ENCODE measurements around the gene STPG1.
"Not testable (repeated sequence)": the region's sequence is repeated elsewhere in the genome, so short reads cannot be mapped to it uniquely, and the experiment has no call there.

Gene STPG1
- total RNA-seq, result 1.4 to 3.9 (median 3.5) reads per million in 3 donors

- Histone ChIP-seq H3K27me3 (replicated peaks; ENCODE audit: control insufficient read depth, insufficient read depth, low read length, poor library complexity, severe bottlenecking) (no peaks in the 10 kb centered on the region), H3K9me3 (ENCODE audit: control insufficient read depth, low read length) (no peaks in the 10 kb centered on the region), H3K4me3 (ENCODE audit: insufficient read depth, low read depth, low read length, poor library complexity, severe bottlenecking) (peak within 1 kb of the TSS; percentile 82), H3K36me3 (ENCODE audit: control insufficient read depth, insufficient read depth, low read length) (no peaks in the 10 kb centered on the region), H3K27ac (ENCODE audit: insufficient read depth, low read length, poor library complexity, severe bottlenecking) (peak within 1 kb of the TSS; percentile 59), H3K4me1 (ENCODE audit: control insufficient read depth, insufficient read depth, low read length, poor library complexity, severe bottlenecking) (peaks cover 25% of the 10 kb centered on the region)
- DNase-seq, result peak; percentile 48 to 64 (median 59)
Measured at GRCh38 chr1:24413350-24414163, at the start of gene STPG1. Gene STPG1, minus strand, starts transcription at chr1:24413782. Its CDS starts 12,394 bp downstream, at chr1:24401388.

- H3K4me1 ChIP-seq (ENCODE audit: control insufficient read depth, insufficient read depth, low read length, poor library complexity, severe bottlenecking); H3K27ac ChIP-seq (ENCODE audit: insufficient read depth, low read length, poor library complexity, severe bottlenecking); H3K9me3 ChIP-seq (ENCODE audit: control insufficient read depth, low read length); H3K4me3 ChIP-seq (ENCODE audit: insufficient read depth, low read depth, low read length, poor library complexity, severe bottlenecking); DNase-seq; H3K27me3 ChIP-seq (replicated peaks; ENCODE audit: control insufficient read depth, insufficient read depth, low read length, poor library complexity, severe bottlenecking): not testable (repeated sequence)
- H3K36me3 ChIP-seq (ENCODE audit: control insufficient read depth, insufficient read depth, low read length), result peaks cover 50% of the 10 kb centered on the region
Measured at GRCh38 chr1:24462128-24462527, 48.5 kb upstream of the STPG1 start.

GRCh38 chr1:24459551-24460266 lies 46.1 kb upstream of the STPG1 start:
- no peaks in the 10 kb centered on the region for H3K9me3 ChIP-seq (ENCODE audit: control insufficient read depth, low read length)
- no peaks in the 10 kb centered on the region for H3K4me1 ChIP-seq (ENCODE audit: control insufficient read depth, insufficient read depth, low read length, poor library complexity, severe bottlenecking)
- H3K4me3 ChIP-seq (ENCODE audit: insufficient read depth, low read depth, low read length, poor library complexity, severe bottlenecking), result no peak overlapping the region
- H3K27me3 ChIP-seq (replicated peaks; ENCODE audit: control insufficient read depth, insufficient read depth, low read length, poor library complexity, severe bottlenecking), result no peaks in the 10 kb centered on the region
- no peak for DNase-seq
- H3K27ac ChIP-seq (ENCODE audit: insufficient read depth, low read length, poor library complexity, severe bottlenecking), result no peak overlapping the region
- peaks cover 62% of the 10 kb centered on the region for H3K36me3 ChIP-seq (ENCODE audit: control insufficient read depth, insufficient read depth, low read length)

- no peak for DNase-seq
- Histone ChIP-seq H3K4me3 (ENCODE audit: insufficient read depth, low read depth, low read length, poor library complexity, severe bottlenecking) (no peak overlapping the region), H3K27me3 (replicated peaks; ENCODE audit: control insufficient read depth, insufficient read depth, low read length, poor library complexity, severe bottlenecking) (no peaks in the 10 kb centered on the region), H3K36me3 (ENCODE audit: control insufficient read depth, insufficient read depth, low read length) (peaks cover 64% of the 10 kb centered on the region), H3K27ac (ENCODE audit: insufficient read depth, low read length, poor library complexity, severe bottlenecking) (no peak overlapping the region), H3K9me3 (ENCODE audit: control insufficient read depth, low read length) (no peaks in the 10 kb centered on the region), H3K4me1 (ENCODE audit: control insufficient read depth, insufficient read depth, low read length, poor library complexity, severe bottlenecking) (no peaks in the 10 kb centered on the region)
Measured at GRCh38 chr1:24457866-24458265, 44.3 kb upstream of the STPG1 start.

GRCh38 chr1:24455272-24455671 lies 41.7 kb upstream of the STPG1 start:
- Histone ChIP-seq H3K27ac (ENCODE audit: insufficient read depth, low read length, poor library complexity, severe bottlenecking) (no peak overlapping the region), H3K9me3 (ENCODE audit: control insufficient read depth, low read length) (no peaks in the 10 kb centered on the region)

GRCh38 chr1:24454673-24455072 lies 41.1 kb upstream of the STPG1 start:
- H3K27me3 ChIP-seq (replicated peaks; ENCODE audit: control insufficient read depth, insufficient read depth, low read length, poor library complexity, severe bottlenecking), result no peaks in the 10 kb centered on the region
- H3K4me1 ChIP-seq (ENCODE audit: control insufficient read depth, insufficient read depth, low read length, poor library complexity, severe bottlenecking), result no peaks in the 10 kb centered on the region
- no peak for DNase-seq
- H3K36me3 ChIP-seq (ENCODE audit: control insufficient read depth, insufficient read depth, low read length), result peaks cover 69% of the 10 kb centered on the region
- no peak overlapping the region for H3K27ac ChIP-seq (ENCODE audit: insufficient read depth, low read length, poor library complexity, severe bottlenecking)
- no peaks in the 10 kb centered on the region for H3K9me3 ChIP-seq (ENCODE audit: control insufficient read depth, low read length)
- H3K4me3 ChIP-seq (ENCODE audit: insufficient read depth, low read depth, low read length, poor library complexity, severe bottlenecking), result no peak overlapping the region

More at GRCh38 chr1:24455272-24455671, 41.7 kb upstream of the STPG1 start:
- H3K4me1 ChIP-seq (ENCODE audit: control insufficient read depth, insufficient read depth, low read length, poor library complexity, severe bottlenecking), result no peaks in the 10 kb centered on the region
- peaks cover 70% of the 10 kb centered on the region for H3K36me3 ChIP-seq (ENCODE audit: control insufficient read depth, insufficient read depth, low read length)
- H3K4me3 ChIP-seq (ENCODE audit: insufficient read depth, low read depth, low read length, poor library complexity, severe bottlenecking), result no peak overlapping the region
- H3K27me3 ChIP-seq (replicated peaks; ENCODE audit: control insufficient read depth, insufficient read depth, low read length, poor library complexity, severe bottlenecking), result no peaks in the 10 kb centered on the region
- no peak for DNase-seq

GRCh38 chr1:24452922-24453485 lies 39.4 kb upstream of the STPG1 start:
- no peak overlapping the region for H3K4me3 ChIP-seq (ENCODE audit: insufficient read depth, low read depth, low read length, poor library complexity, severe bottlenecking)
- H3K27ac ChIP-seq (ENCODE audit: insufficient read depth, low read length, poor library complexity, severe bottlenecking), result no peak overlapping the region
- no peak for DNase-seq
- H3K27me3 ChIP-seq (replicated peaks; ENCODE audit: control insufficient read depth, insufficient read depth, low read length, poor library complexity, severe bottlenecking), result no peaks in the 10 kb centered on the region
- no peaks in the 10 kb centered on the region for H3K4me1 ChIP-seq (ENCODE audit: control insufficient read depth, insufficient read depth, low read length, poor library complexity, severe bottlenecking)
- peaks cover 69% of the 10 kb centered on the region for H3K36me3 ChIP-seq (ENCODE audit: control insufficient read depth, insufficient read depth, low read length)
- H3K9me3 ChIP-seq (ENCODE audit: control insufficient read depth, low read length), result no peaks in the 10 kb centered on the region

- no peak overlapping the region for H3K27ac ChIP-seq (ENCODE audit: insufficient read depth, low read length, poor library complexity, severe bottlenecking)
- DNase-seq, result no peak
- no peaks in the 10 kb centered on the region for H3K27me3 ChIP-seq (replicated peaks; ENCODE audit: control insufficient read depth, insufficient read depth, low read length, poor library complexity, severe bottlenecking)
- H3K4me1 ChIP-seq (ENCODE audit: control insufficient read depth, insufficient read depth, low read length, poor library complexity, severe bottlenecking), result no peaks in the 10 kb centered on the region
- H3K9me3 ChIP-seq (ENCODE audit: control insufficient read depth, low read length), result no peaks in the 10 kb centered on the region
- peaks cover 59% of the 10 kb centered on the region for H3K36me3 ChIP-seq (ENCODE audit: control insufficient read depth, insufficient read depth, low read length)
- no peak overlapping the region for H3K4me3 ChIP-seq (ENCODE audit: insufficient read depth, low read depth, low read length, poor library complexity, severe bottlenecking)
Measured at GRCh38 chr1:24451746-24452145, 38.2 kb upstream of the STPG1 start.

- no peak for DNase-seq
- Histone ChIP-seq H3K4me1 (ENCODE audit: control insufficient read depth, insufficient read depth, low read length, poor library complexity, severe bottlenecking) (no peaks in the 10 kb centered on the region), H3K4me3 (ENCODE audit: insufficient read depth, low read depth, low read length, poor library complexity, severe bottlenecking) (no peak overlapping the region), H3K9me3 (ENCODE audit: control insufficient read depth, low read length) (no peaks in the 10 kb centered on the region), H3K36me3 (ENCODE audit: control insufficient read depth, insufficient read depth, low read length) (peaks cover 56% of the 10 kb centered on the region), H3K27me3 (replicated peaks; ENCODE audit: control insufficient read depth, insufficient read depth, low read length, poor library complexity, severe bottlenecking) (no peaks in the 10 kb centered on the region), H3K27ac (ENCODE audit: insufficient read depth, low read length, poor library complexity, severe bottlenecking) (no peak overlapping the region)
Measured at GRCh38 chr1:24450857-24451397, 37.3 kb upstream of the STPG1 start.
